NOMO-1 (cell line): ENCODE results near the gene DBNL.

ENCODE experiments used
- DNase-seq, 2 experiments: peaks; one replicate each; lab custom pipeline; 2025; ENCODE audit not compliant: unreplicated experiment in 2 of 2; lab: John Stamatoyannopoulos, UW

The DBNL gene

GRCh38 chr7:44040493-44040891 lies 4.0 kb upstream of the DBNL start:
- DNase-seq = peak; percentile 12 to 42

GRCh38 chr7:44042221-44042620 lies 2.3 kb upstream of the DBNL start:
- DNase-seq = no peak

GRCh38 chr7:44043902-44044301 lies 600 bp upstream of the DBNL start:
- no peak for DNase-seq

GRCh38 chr7:44045226-44046014 lies 918 bp downstream of the DBNL start:
- DNase-seq = peak; percentile 51 to 59

DNA sequence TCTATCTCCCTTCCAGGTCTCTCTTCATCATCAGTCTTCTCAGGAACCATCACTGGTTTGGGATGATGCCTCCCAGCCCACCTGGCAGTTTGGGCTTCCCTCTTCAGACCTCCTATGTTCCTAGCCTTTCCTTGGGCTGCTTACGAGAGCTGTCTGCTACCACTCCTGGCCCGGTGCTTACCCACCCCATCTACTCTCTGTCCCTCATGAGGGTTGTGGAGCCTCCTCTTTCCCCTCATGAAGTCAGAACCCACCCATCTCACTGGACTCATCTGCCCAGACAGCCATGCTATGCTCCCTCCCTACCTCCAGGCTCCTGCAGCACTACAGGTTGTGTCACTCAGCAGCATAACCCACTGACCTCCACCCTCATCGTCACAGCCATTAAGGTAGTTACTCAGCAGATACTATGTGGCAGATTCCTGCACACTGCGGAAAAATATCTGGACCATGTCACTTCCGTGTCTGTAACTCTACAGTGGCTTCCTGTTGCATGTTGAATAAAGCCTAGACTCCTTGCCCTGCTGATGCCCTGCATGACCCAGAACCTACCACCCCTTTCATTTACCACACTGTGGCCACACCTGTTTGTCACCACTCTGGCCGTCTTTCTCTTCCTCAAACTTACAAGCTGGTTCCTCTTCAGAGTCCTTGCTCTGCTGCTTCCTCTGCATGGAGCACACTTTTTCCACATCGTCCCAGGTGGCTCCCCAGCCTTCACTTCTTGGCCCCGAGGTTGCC lies 2.0 kb downstream of the DBNL start:
- peak; percentile 92 to 99 for DNase-seq

GRCh38 chr7:44048031-44048795 lies 3.7 kb downstream of the DBNL start:
- DNase-seq = no peak

GRCh38 chr7:44050121-44050914 lies 5.8 kb downstream of the DBNL start:
- DNase-seq = no peak

DNA sequence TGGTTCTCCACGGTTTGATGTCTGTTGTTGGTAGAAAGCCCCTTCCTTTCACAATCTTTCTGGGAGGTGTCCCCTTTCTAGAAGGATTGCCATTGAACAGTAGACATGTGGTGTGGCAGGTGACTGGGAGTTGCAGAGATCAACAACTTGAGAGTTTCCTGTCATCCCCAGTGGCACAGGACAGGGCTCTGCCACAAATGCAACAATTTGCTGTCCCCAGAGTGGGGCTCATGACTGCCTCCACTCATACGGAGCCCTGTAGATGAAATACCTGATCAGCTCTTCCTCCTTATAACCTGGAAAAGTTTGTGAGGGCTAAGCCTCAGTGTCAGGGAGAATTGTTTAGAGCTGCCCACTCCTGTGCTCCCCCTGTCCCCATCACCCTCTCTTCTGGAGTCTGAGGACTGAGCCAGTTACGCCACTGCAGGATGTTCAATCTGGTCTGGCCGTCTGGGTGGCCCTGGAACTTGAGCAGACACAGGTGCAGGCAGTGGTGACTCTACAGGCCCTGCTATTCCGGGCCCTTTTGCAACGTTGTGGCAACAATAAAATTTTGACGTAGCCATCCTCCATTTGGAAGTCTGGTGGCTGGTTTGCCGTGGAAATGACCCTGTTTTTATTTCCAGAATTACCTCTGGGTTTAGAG lies 6.5 kb downstream of the DBNL start:
- DNase-seq = no peak

- no peak for DNase-seq
Measured at GRCh38 chr7:44051611-44052220, 7.2 kb downstream of the DBNL start.

DNA sequence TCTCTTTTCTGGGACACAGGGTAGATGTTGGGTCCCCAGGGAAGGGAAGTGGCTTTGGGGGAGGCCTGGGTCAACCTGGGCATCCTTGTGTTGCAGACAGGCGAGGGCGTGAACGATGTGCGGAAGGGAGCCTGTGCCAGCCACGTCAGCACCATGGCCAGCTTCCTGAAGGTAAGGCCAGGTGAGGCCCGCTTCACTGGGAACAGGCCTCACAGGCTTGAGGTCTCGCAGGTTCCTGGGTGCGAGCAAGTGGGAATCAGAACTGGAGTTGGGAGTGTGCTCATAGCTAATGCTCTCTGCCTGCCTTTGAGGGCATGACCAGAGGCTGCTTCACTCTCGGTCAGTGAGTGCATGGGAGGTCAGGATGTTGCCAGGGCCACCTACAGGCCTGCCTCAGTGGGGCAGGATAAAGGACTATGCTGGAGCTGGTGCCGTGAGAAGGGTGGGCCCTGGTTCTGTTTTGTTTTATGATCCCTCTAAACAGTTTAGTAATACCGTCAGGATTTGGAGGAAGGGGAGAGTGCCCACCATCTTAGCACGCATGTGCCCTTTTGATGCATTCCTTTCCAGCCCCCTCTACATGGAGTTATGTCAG lies 8.4 kb downstream of the DBNL start:
- no peak for DNase-seq

DNA sequence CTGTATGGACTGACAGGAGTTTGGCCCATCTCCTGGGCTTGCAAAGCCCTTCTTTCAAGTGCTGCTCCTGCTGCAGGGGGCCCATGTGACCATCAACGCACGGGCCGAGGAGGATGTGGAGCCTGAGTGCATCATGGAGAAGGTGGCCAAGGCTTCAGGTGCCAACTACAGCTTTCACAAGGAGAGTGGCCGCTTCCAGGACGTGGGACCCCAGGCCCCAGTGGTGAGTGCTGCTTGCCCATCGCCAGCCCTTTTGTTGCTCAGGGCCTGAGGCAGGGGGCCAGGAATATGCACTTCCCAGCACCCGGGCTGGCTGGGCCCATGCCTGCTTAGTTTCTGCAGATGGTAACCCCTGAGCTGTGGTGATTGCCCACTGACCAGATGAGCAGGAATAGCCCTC lies 12.2 kb downstream of the DBNL start:
- DNase-seq = no peak

GRCh38 chr7:44057181-44057848 lies 12.8 kb downstream of the DBNL start:
- DNase-seq = no peak

DNA sequence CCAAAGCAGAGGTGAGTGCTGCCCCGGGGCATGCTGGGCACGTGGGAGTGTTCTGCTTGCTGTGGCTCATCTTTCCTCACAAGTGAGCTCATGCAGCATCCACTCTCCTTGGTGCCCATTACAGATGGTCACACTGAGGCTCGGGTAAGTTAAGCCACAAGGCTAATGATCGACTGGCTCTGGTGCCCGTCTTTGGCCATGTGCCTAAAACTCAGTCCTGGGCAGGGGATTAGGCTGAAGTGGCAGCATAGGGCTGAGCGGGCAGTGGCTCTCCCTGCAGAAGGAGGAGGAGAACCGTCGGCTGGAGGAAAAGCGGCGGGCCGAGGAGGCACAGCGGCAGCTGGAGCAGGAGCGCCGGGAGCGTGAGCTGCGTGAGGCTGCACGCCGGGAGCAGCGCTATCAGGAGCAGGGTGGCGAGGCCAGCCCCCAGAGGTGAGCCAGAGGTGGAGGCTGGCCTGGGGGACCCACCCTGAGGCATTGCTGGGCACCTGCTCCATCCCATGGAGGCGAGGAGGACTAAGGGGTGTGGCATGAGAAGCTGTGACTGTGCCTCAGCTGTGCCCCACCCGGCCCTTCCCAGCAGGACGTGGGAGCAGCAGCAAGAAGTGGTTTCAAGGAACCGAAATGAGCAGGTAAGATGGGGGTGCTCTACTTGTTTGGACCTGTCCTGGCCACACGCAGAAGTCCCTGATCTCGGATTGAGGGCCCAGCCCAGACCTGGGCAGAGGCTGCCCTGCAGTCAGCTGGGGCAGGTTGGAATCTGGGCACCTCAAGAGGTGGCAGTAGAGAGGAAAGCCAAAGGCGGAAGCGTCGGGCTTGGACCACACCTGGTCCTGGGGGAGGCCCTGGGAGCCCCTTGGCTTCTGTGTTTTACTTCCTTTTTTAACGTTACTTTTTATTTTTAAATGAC lies 13.6 kb downstream of the DBNL start:
- no peak for DNase-seq

DNA sequence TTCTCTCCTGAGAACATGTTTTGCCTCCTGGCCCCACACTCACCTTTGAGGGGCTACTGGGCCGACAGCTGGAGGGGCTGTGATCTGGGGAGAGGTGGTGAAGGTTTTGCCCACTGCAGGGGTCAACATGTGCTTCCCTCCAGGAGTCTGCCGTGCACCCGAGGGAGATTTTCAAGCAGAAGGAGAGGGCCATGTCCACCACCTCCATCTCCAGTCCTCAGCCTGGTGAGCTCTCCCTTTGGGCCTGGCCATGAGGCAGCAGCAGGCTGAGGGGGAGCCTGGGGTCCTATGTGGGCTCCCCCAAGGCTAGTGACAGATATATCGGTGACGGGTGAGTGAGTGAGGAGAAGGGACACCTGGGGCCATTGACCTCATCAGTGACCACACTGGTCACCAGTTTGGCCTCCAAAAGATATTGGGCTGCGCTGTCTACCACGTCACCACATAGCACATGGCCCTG lies 14.3 kb downstream of the DBNL start:
- DNase-seq = no peak

- no peak for DNase-seq
Measured at GRCh38 chr7:44059219-44060090, 15.0 kb downstream of the DBNL start.

DNA sequence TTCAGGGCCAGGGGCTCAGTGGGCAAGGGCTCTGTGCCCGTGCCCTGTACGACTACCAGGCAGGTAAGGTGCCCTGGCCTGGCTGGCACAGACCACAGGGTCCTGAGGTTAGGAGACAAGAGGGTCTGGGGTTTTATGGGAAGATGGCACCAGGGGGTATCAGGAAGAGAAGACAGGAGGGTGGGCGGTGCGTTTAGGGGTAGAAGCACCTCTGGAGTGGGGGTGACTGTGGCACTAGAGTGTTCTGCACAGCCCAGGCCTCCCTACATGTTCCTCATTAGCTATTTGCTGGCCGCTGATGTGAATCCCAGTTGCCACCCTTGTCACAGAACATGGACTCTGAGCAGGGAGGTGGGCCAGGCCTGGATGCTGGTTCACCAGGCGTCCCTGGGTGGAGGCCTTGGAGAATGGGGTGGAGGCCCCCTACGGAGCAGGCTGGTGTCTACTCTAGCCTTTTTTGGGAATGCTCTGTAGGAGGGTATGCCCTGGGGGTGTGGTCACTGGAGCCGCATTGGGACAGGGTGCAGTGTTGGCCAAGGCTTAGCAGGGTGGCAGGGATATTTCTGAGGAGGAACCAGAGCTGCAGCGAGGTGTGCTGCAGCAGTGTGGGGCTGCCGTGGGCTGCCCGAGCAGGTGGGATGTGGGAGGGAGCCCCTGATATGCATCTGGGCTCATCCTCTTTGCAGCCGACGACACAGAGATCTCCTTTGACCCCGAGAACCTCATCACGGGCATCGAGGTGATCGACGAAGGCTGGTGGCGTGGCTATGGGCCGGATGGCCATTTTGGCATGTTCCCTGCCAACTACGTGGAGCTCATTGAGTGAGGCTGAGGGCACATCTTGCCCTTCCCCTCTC lies 15.8 kb downstream of the DBNL start:
- DNase-seq = no peak
